ENCODE measurements around the gene PKD2L2. TPM values are rescaled to one million over a fixed set of nuclear protein-coding genes. Genes with fewer than 3 reads are reported as not detected.
"Not testable (repeated sequence)": the region's sequence is repeated elsewhere in the genome, so short reads cannot be mapped to it uniquely, and the experiment has no call there.

Gene PKD2L2
- total and polyA plus RNA-seq, 12 donors, result 0.06 to 1.7 (median 0.52) TPM; not detected in 2

DNA sequence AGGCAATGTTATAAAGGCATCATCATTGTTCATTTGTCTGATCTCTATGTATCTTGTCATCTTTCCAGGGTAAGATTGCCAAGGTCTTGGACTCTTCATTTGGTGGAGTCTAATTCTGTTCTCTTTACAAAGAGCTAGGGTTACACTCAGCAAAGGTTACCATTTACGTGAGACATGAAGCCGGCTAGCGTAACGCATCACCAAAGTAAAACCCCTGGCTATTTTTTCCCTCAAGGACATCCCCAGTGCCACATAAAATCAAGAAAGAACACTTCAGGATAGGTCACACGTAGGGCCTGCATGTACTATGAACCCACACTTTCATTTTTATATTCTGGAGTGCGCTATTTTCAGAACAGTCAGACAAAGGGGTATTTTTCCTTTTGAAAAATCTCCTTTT is 41.6 kb upstream of the PKD2L2 start:
- Histone ChIP-seq H3K36me3 (peaks cover 0 to 32% (median 0%) of the 10 kb centered on the region in 9 donors), H3K4me1 (peaks cover 0 to 22% (median 2%) of the 10 kb centered on the region in 9 donors), H3K27me3 (no peaks in the 10 kb centered on the region), H3K4me3 (no peak overlapping the region), H3K27ac (peak overlapping the region in 8 of 10 donors; percentile 34 to 70 (median 57)), H3K9me3 (peaks cover 0 to under 1% (median 0%) of the 10 kb centered on the region in 11 donors)
- 62 to 67% methylated on average over 6 of the region's 6 CpGs for WGBS, 2 donors
- DNase-seq, result no peak
- intact Hi-C loops (cut with DNase I), result no loop called here
- peak in 5 of 8 donors; percentile 56 to 96 (median 84) for ATAC-seq
- TF ChIP-seq CTCF (IDR thresholded peaks at IDR 0.05), result no peak

- H3K27ac ChIP-seq; H3K9me3 ChIP-seq; ATAC-seq; H3K4me3 ChIP-seq; DNase-seq; intact Hi-C loops (cut with DNase I); H3K27me3 ChIP-seq: not testable (repeated sequence)
- peaks cover 0 to 33% (median 22%) of the 10 kb centered on the region in 9 donors for H3K4me1 ChIP-seq
- peaks cover 0 to 14% (median 0%) of the 10 kb centered on the region in 9 donors for H3K36me3 ChIP-seq
Observed at GRCh38 chr5:137853165-137853564, 36.1 kb upstream of the PKD2L2 start.

DNA sequence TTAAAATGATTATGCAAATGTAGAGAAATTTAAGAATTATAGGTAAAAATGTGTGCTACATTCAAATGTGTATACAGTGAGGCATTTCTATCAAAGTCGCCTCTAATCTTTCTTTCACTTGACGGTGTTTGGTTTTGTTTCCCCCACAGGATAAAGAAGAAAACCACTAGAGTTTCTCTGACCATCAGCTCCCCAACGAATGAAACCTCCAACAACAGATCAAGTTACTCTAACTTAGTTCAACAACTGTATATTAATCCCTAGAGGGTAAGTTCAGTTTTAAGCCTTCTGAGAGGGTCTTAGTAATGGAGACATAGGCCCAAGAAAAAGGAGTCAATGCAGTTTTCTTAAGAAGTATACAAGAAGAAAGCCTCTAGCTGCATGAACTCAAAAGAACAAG is 33.1 kb upstream of the PKD2L2 start:
- WGBS, 2 donors, result 66 to 68% methylated on average over 3 of the region's 3 CpGs
- DNase-seq (no peak), ATAC-seq (no peak)
- intact Hi-C loops (cut with DNase I), result no loop called here
- H3K36me3 ChIP-seq, result peaks cover 0 to 14% (median 0%) of the 10 kb centered on the region in 9 donors
- peaks cover 0 to 6% (median 0%) of the 10 kb centered on the region in 11 donors for H3K9me3 ChIP-seq
- H3K4me1 ChIP-seq, result peaks cover 0 to 37% (median 33%) of the 10 kb centered on the region in 9 donors
- H3K4me3 ChIP-seq, result no peak overlapping the region
- H3K27ac ChIP-seq, result peak overlapping the region in 3 of 10 donors; percentile 83 to 89 (median 89)
- no peaks in the 10 kb centered on the region for H3K27me3 ChIP-seq
- no peak for TF ChIP-seq CTCF (IDR thresholded peaks at IDR 0.05)

- ATAC-seq (peak; percentile 25 to 67 (median 58)), DNase-seq (no peak)
- TF ChIP-seq CTCF (IDR thresholded peaks at IDR 0.05), result no peak
- Histone ChIP-seq H3K9me3 (peaks cover 0 to 6% (median 0%) of the 10 kb centered on the region in 11 donors), H3K36me3 (peaks cover 0 to 14% (median 0%) of the 10 kb centered on the region in 9 donors), H3K27ac (peak overlapping the region; percentile 34 to 89 (median 76)), H3K4me3 (peak overlapping the region in 8 of 10 donors; percentile 7 to 49 (median 34)), H3K4me1 (peaks cover 0 to 37% (median 33%) of the 10 kb centered on the region in 9 donors), H3K27me3 (no peaks in the 10 kb centered on the region)
- intact Hi-C loops (cut with DNase I), result no loop called here
- WGBS, 2 donors, result 60 to 63% methylated on average over 5 of the region's 5 CpGs
Observed at GRCh38 chr5:137856916-137857862, 32.1 kb upstream of the PKD2L2 start.

Data from heart right ventricle (tissue), 16 donors.